MM.1S (cell line): ENCODE results near the gene UBAC1.

Source experiments
- DNase-seq: peaks from one replicate; pipeline ENCODE4 v3.0.0-alpha.2; 2015
- H2AFZ ChIP-seq: fragments of 300-600 bp; sonication (generic); 2 replicates; pipeline ENCODE4 v1.6.0; 2016; ENCODE audit warnings: antibody characterized with exemption, low read length
- H3F3A ChIP-seq: fragments of 300-600 bp; sonication (generic); 2 replicates; pipeline ENCODE4 v1.6.1; 2016; ENCODE audit warnings: mild to moderate bottlenecking, antibody characterized with exemption, low read length, moderate library complexity, mixed read lengths; ENCODE audit not compliant: insufficient read depth
- H3K27ac ChIP-seq: fragments of 300-600 bp; sonication (generic); 2 replicates; pipeline ENCODE4 v1.5.1; 2016; ENCODE audit warnings: mild to moderate bottlenecking, low read length
- H3K27me3 ChIP-seq: fragments of 300-600 bp; sonication (generic); replicated peaks from 2 replicates; pipeline ENCODE4 v1.6.0; 2016; ENCODE audit warnings: low read length; ENCODE audit not compliant: insufficient read depth
- H3K36me3 ChIP-seq: fragments of 300-600 bp; sonication (generic); replicated peaks from 2 replicates; pipeline ENCODE4 v1.6.1; 2016; ENCODE audit warnings: mild to moderate bottlenecking, low read length, mixed read lengths; ENCODE audit not compliant: insufficient read depth
- H3K4me1 ChIP-seq: fragments of 300-600 bp; sonication (generic); 2 replicates; pipeline ENCODE4 v1.6.1; 2016; ENCODE audit warnings: low read length, mixed read lengths
- H3K4me2 ChIP-seq: fragments of 300-600 bp; sonication (generic); 2 replicates; pipeline ENCODE4 v1.6.0; 2016; ENCODE audit warnings: low read depth, low read length
- H3K4me3 ChIP-seq: fragments of 300-600 bp; sonication (generic); 2 replicates; pipeline ENCODE4 v1.5.1; 2016; ENCODE audit warnings: low read length, mixed read lengths
- H3K79me2 ChIP-seq: fragments of 300-600 bp; sonication (generic); 2 replicates; pipeline ENCODE4 v1.6.1; 2016; ENCODE audit warnings: mixed run types, low read length, mixed read lengths
- H3K9ac ChIP-seq: fragments of 300-600 bp; sonication (generic); 2 replicates; pipeline ENCODE4 v1.6.1; 2016; ENCODE audit warnings: low read length, mixed read lengths
- H3K9me2 ChIP-seq: fragments of 300-600 bp; sonication (generic); replicated peaks from 2 replicates; pipeline ENCODE4 v1.6.1; 2016; ENCODE audit warnings: mild to moderate bottlenecking, low read length, mixed read lengths; ENCODE audit not compliant: insufficient read depth
- H3K9me3 ChIP-seq: fragments of 300-600 bp; sonication (generic); replicated peaks from 2 replicates; pipeline ENCODE4 v1.6.1; 2016; ENCODE audit warnings: mild to moderate bottlenecking, low read length, mixed read lengths; ENCODE audit not compliant: insufficient read depth
- H4K20me1 ChIP-seq: fragments of 300-600 bp; sonication (generic); 2 replicates; pipeline ENCODE4 v1.6.1; 2016; ENCODE audit warnings: mild to moderate bottlenecking, low read length, moderate library complexity, mixed read lengths; ENCODE audit not compliant: insufficient read depth
- CTCF ChIP-seq: fragments of 300-600 bp; sonication (generic); IDR thresholded peaks from 2 replicates; pipeline ENCODE4 v1.5.1; 2016; ENCODE audit warnings: antibody characterized with exemption, low read length, mixed read lengths
- EZH2 ChIP-seq: fragments of 300-600 bp; sonication (generic); optimal IDR thresholded peaks from 2 replicates; pipeline ENCODE3; 2017; ENCODE audit warnings: low read depth, mild to moderate bottlenecking, antibody characterized with exemption, low read length, mixed read lengths
- EZH2phosphoT487 ChIP-seq: fragments of 300-600 bp; sonication (generic); IDR thresholded peaks from 2 replicates; pipeline ENCODE4 v1.6.1; 2018; ENCODE audit warnings: antibody characterized with exemption, low read length

Gene UBAC1

GRCh38 chr9:135985889-135986288 lies 24.7 kb upstream of the UBAC1 start:
- no peak overlapping the region for H3K4me3 ChIP-seq
- H3F3A ChIP-seq = no peaks in the 10 kb centered on the region
- H3K4me1 ChIP-seq = no peaks in the 10 kb centered on the region
- no peaks in the 10 kb centered on the region for H3K9me3 ChIP-seq
- no peak overlapping the region for H3K27ac ChIP-seq
- H3K9ac ChIP-seq = no peak overlapping the region
- H4K20me1 ChIP-seq = no peaks in the 10 kb centered on the region
- H3K9me2 ChIP-seq = no peaks in the 10 kb centered on the region
- peaks cover 88% of the 10 kb centered on the region for H3K27me3 ChIP-seq
- H3K4me2 ChIP-seq = no peak overlapping the region
- TF ChIP-seq CTCF (no peak), EZH2phosphoT487 (no peak), EZH2 (no peak)
- no peak for DNase-seq
- no peaks in the 10 kb centered on the region for H3K79me2 ChIP-seq
- H2AFZ ChIP-seq = no peak overlapping the region
- H3K36me3 ChIP-seq = no peaks in the 10 kb centered on the region

- Histone ChIP-seq H3K27me3 (peaks cover 93% of the 10 kb centered on the region), H3K36me3 (no peaks in the 10 kb centered on the region), H3K4me3 (no peak overlapping the region), H3K27ac (no peak overlapping the region), H3K9ac (no peak overlapping the region), H4K20me1 (no peaks in the 10 kb centered on the region), H3F3A (no peaks in the 10 kb centered on the region), H2AFZ (no peak overlapping the region), H3K79me2 (no peaks in the 10 kb centered on the region), H3K4me2 (no peak overlapping the region), H3K4me1 (no peaks in the 10 kb centered on the region), H3K9me3 (no peaks in the 10 kb centered on the region), H3K9me2 (no peaks in the 10 kb centered on the region)
- TF ChIP-seq CTCF = no peak
- no peak for TF ChIP-seq EZH2phosphoT487
- no peak for DNase-seq
These were observed 24.2 kb upstream of the UBAC1 start for GRCh38 chr9:135985459-135985774.

- Histone ChIP-seq H3K4me1 (no peaks in the 10 kb centered on the region), H3K9me2 (no peaks in the 10 kb centered on the region), H3K4me3 (no peak overlapping the region), H3K27me3 (peaks cover 92% of the 10 kb centered on the region), H4K20me1 (no peaks in the 10 kb centered on the region), H3K4me2 (no peak overlapping the region), H3F3A (no peaks in the 10 kb centered on the region), H3K36me3 (no peaks in the 10 kb centered on the region), H3K9ac (no peak overlapping the region), H2AFZ (no peak overlapping the region), H3K79me2 (no peaks in the 10 kb centered on the region), H3K9me3 (no peaks in the 10 kb centered on the region), H3K27ac (no peak overlapping the region)
- TF ChIP-seq EZH2phosphoT487 = no peak
- no peak for TF ChIP-seq EZH2
- TF ChIP-seq CTCF = no peak
- DNase-seq = no peak
These were observed 23.0 kb upstream of the UBAC1 start for GRCh38 chr9:135984072-135984710.
